GM23338 (cell line): ENCODE results near the gene KIAA1671. TPM values are rescaled to one million over a fixed set of nuclear protein-coding genes. Genes with fewer than 3 reads are reported as not detected.

Experiments used
- ATAC-seq: fragments of 200-7000 bp; cut with Tn5 transposase; 3 replicates; pipeline ENCODE4 v1.9.1; 2020
- DNase-seq: peaks from one replicate; pipeline ENCODE4 v3.0.0-alpha.2; 2015; ENCODE audit warnings: low spot score
- H2AFZ ChIP-seq: fragments of 200-600 bp; sonication (generic); 2 replicates; pipeline ENCODE4 v1.8.0; 2016; ENCODE audit warnings: antibody characterized with exemption, mild to moderate bottlenecking, moderate library complexity
- H3F3A ChIP-seq: fragments of 200-600 bp; sonication (generic); replicated peaks from 2 replicates; pipeline ENCODE4 v1.8.0; 2017; ENCODE audit warnings: antibody characterized with exemption, mixed run types, low read depth
- H3K27ac ChIP-seq: fragments of 200-600 bp; sonication (generic); 2 replicates; pipeline ENCODE4 v1.6.1; 2016; ENCODE audit warnings: low read depth
- H3K27me3 ChIP-seq: fragments of 200-600 bp; sonication (generic); 2 replicates; pipeline ENCODE4 v1.8.0; 2016; ENCODE audit warnings: mild to moderate bottlenecking, mixed run types, moderate library complexity; ENCODE audit not compliant: insufficient read depth
- H3K36me3 ChIP-seq: fragments of 200-600 bp; sonication (generic); 2 replicates; pipeline ENCODE4 v1.8.0; 2016; ENCODE audit warnings: mild to moderate bottlenecking; ENCODE audit not compliant: insufficient read depth
- H3K4me1 ChIP-seq: fragments of 200-600 bp; sonication (generic); 2 replicates; pipeline ENCODE4 v1.8.0; 2016; ENCODE audit warnings: mild to moderate bottlenecking, moderate library complexity; ENCODE audit not compliant: insufficient read depth
- H3K4me2 ChIP-seq: fragments of 200-600 bp; sonication (generic); 2 replicates; pipeline ENCODE4 v1.7.1; 2017; ENCODE audit warnings: mixed run types
- H3K4me3 ChIP-seq: fragments of 200-600 bp; sonication (generic); 2 replicates; pipeline ENCODE4 v1.6.1; 2016; ENCODE audit warnings: mixed run types
- H3K79me2 ChIP-seq: fragments of 200-600 bp; sonication (generic); replicated peaks from 2 replicates; pipeline ENCODE4 v1.8.0; 2017; ENCODE audit warnings: mild to moderate bottlenecking; ENCODE audit not compliant: insufficient read depth
- H3K9me2 ChIP-seq: fragments of 200-600 bp; sonication (generic); 2 replicates; pipeline ENCODE4 v1.8.0; 2017; ENCODE audit not compliant: insufficient read depth
- H4K20me1 ChIP-seq: fragments of 200-600 bp; sonication (generic); replicated peaks from 2 replicates; pipeline ENCODE4 v1.8.0; 2017; ENCODE audit warnings: mild to moderate bottlenecking; ENCODE audit not compliant: insufficient read depth
- H3K27ac Mint-ChIP-seq: 2 replicates; pipeline ENCODE4 v1.8.0; 2020; ENCODE audit warnings: inconsistent platforms, mild to moderate bottlenecking, moderate library complexity, mixed read lengths
- H3K27me3 Mint-ChIP-seq: 3 replicates; pipeline ENCODE4 v1.8.0; 2022; ENCODE audit warnings: low read depth, mild to moderate bottlenecking, moderate library complexity, mixed read lengths, inconsistent platforms; ENCODE audit not compliant: insufficient read depth, poor library complexity
- H3K36me3 Mint-ChIP-seq: 3 replicates; pipeline ENCODE4 v1.8.0; 2021; ENCODE audit warnings: low read depth, mild to moderate bottlenecking, inconsistent platforms, moderate library complexity, mixed read lengths
- H3K4me1 Mint-ChIP-seq: 3 replicates; pipeline ENCODE4 v1.8.0; 2020; ENCODE audit warnings: mild to moderate bottlenecking, inconsistent platforms, mixed read lengths
- H3K4me3 Mint-ChIP-seq: 3 replicates; pipeline ENCODE4 v1.8.0; 2021; ENCODE audit warnings: moderate library complexity, mild to moderate bottlenecking, inconsistent platforms, mixed read lengths
- H3K9me3 Mint-ChIP-seq: 3 replicates; pipeline ENCODE4 v1.8.0; 2020; ENCODE audit warnings: moderate library complexity, mild to moderate bottlenecking, inconsistent platforms, mixed read lengths
- CTCF ChIP-seq, 2 experiments: fragments of 200-600 bp in 1 of 2; sonication (generic) in 1 of 2; conservative IDR thresholded peaks; 2 replicates each; pipeline versions ENCODE4 v1.5.1 to v1.6.1; 2016 to 2017; ENCODE audit warnings: antibody characterized with exemption in 2 of 2, low read depth in 2 of 2, mild to moderate bottlenecking in 2 of 2, moderate library complexity in 1 of 2
- ETS1 ChIP-seq: IDR thresholded peaks from 2 replicates; pipeline ENCODE4 v1.6.1; 2016; ENCODE audit warnings: antibody characterized with exemption
- EZH2 ChIP-seq: fragments of 200-600 bp; sonication (generic); IDR thresholded peaks from one replicate; pipeline ENCODE4 v1.8.0; 2017; ENCODE audit warnings: antibody characterized with exemption, mild to moderate bottlenecking, low read depth; ENCODE audit not compliant: unreplicated experiment
- EZH2phosphoT487 ChIP-seq: fragments of 200-600 bp; sonication (generic); IDR thresholded peaks from one replicate; pipeline ENCODE4 v1.8.1; 2018; ENCODE audit warnings: antibody characterized with exemption; ENCODE audit not compliant: unreplicated experiment
- JUNB ChIP-seq: IDR thresholded peaks from one replicate; pipeline ENCODE4 v1.6.1; 2016; ENCODE audit warnings: antibody characterized with exemption; ENCODE audit not compliant: unreplicated experiment
- NANOG ChIP-seq: IDR thresholded peaks from 2 replicates; pipeline ENCODE4 v1.6.1; 2016; ENCODE audit warnings: antibody characterized with exemption, borderline replicate concordance
- POLR2AphosphoS5 ChIP-seq: IDR thresholded peaks from 2 replicates; pipeline ENCODE4 v1.6.1; 2016; ENCODE audit warnings: antibody characterized with exemption, low read depth
- REST ChIP-seq: IDR thresholded peaks from one replicate; pipeline ENCODE4 v1.6.1; 2018; ENCODE audit warnings: antibody characterized with exemption; ENCODE audit not compliant: unreplicated experiment
- STAT1 ChIP-seq: IDR thresholded peaks from one replicate; pipeline ENCODE4 v1.6.1; 2016; ENCODE audit warnings: antibody characterized with exemption; ENCODE audit not compliant: unreplicated experiment
- ZNF114 ChIP-seq: fragments of 250-450 bp; sonication (Bioruptor Pico); IDR thresholded peaks from 2 replicates; pipeline ENCODE4 v1.5.0; 2020; ENCODE audit warnings: mild to moderate bottlenecking, moderate library complexity
- ZNF331 ChIP-seq: fragments of 250-450 bp; sonication (Bioruptor Pico); IDR thresholded peaks from 2 replicates; pipeline ENCODE4 v1.5.0; 2020; ENCODE audit warnings: low read depth, mild to moderate bottlenecking, moderate library complexity
- polyA plus RNA-seq: library from polyadenylated mRNA; unstranded; fragments of >200 nt; fragmentation: Nextera tagmentation; extraction: Ambion mirVana; gene quantifications from 2 replicates; pipeline ENCODE4 v1.2.1, GENCODE V29; 2016
- total RNA-seq: library from RNA; depleted of rRNA; stranded (reverse); fragments of >200 nt; shearing (Covaris generic); gene quantifications from 2 replicates; pipeline ENCODE4 v1.2.3, GENCODE V29; 2014

KIAA1671 gene
- total and polyA plus RNA-seq, 2 experiments from 2014 or later = 6.1 to 27.2 TPM

- no peak for TF ChIP-seq REST
- no peak for TF ChIP-seq ETS1
- TF ChIP-seq ZNF331 = no peak
- no peak for TF ChIP-seq EZH2phosphoT487
- no peak for TF ChIP-seq EZH2
- TF ChIP-seq STAT1 = no peak
Measured at GRCh38 chr22:25012741-25013143, 60.2 kb downstream of the KIAA1671 start (continued).

GRCh38 chr22:25013607-25014006, 61.1 kb downstream of the KIAA1671 start:
- Mint-ChIP-seq H3K4me1 (peaks cover 18% of the 10 kb centered on the region), H3K9me3 (peaks cover 7% of the 10 kb centered on the region; the same call in 1 of the 3 replicates)
- peaks cover 4% of the 10 kb centered on the region; the same call in 1 of the 2 replicates for H3K4me1 ChIP-seq

More at GRCh38 chr22:25013607-25014006, 61.1 kb downstream of the KIAA1671 start:
- H3K4me3 Mint-ChIP-seq = no peak overlapping the region
- Histone ChIP-seq H3K27ac (no peak overlapping the region), H3K4me3 (no peak overlapping the region), H3K4me2 (no peak overlapping the region), H3K27me3 (no peaks in the 10 kb centered on the region), H3K9me2 (no peaks in the 10 kb centered on the region), H2AFZ (no peak overlapping the region), H3K36me3 (peaks cover 6% of the 10 kb centered on the region), H3F3A (no peaks in the 10 kb centered on the region), H3K79me2 (no peaks in the 10 kb centered on the region), H4K20me1 (no peaks in the 10 kb centered on the region)
- TF ChIP-seq REST (no peak), EZH2phosphoT487 (no peak), JUNB (no peak), STAT1 (no peak), ZNF114 (CRISPR knock-in tag) (no peak), ZNF331 (no peak), CTCF (conservative IDR thresholded peaks at IDR 0.05; ENCODE audit: low read depth in 2 of 2) (no peak), POLR2AphosphoS5 (no peak), ETS1 (no peak), NANOG (no peak)
- no peak overlapping the region for H3K27ac Mint-ChIP-seq
- no peak for DNase-seq
- peaks cover 7% of the 10 kb centered on the region for H3K27me3 Mint-ChIP-seq
- no peak for ATAC-seq
- H3K36me3 Mint-ChIP-seq = peaks cover 17% of the 10 kb centered on the region
